Daoy (cell line): ENCODE measurements around the gene EIF6. TPM values are rescaled to one million over a fixed set of nuclear protein-coding genes. Genes with fewer than 3 reads are reported as not detected.

Experiments
- DNase-seq: peaks from one replicate; pipeline ENCODE4 v3.0.0-alpha.2; 2015; ENCODE audit warnings: low read depth
- total RNA-seq: library from RNA; depleted of rRNA; stranded (reverse); fragments of >200 nt; shearing (Covaris generic); gene quantifications from 2 replicates; pipeline ENCODE4 v1.2.3, GENCODE V29; 2014

Gene EIF6
- total RNA-seq, 1 experiment from 2014 or later = 384 TPM

DNA sequence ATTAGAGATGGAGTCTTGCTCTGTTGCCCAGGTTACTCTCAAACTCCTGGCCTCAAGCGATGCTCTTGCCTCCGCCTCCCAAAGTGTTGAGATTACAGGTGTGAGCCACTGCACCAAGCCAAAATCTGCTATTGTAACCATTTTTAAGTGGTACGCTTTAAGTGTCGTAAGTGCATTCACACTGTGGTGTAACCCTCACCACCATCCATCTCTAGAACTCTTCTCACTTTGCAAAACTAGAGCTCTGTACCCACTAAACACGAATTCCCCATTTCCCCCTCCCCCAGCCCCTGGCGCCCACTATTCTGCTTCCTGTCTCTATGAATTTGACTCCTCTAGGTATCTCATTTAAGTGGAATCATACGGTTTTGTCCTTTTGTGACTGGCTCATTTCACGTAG is 10.5 kb upstream of the EIF6 start:
- no peak for DNase-seq

DNA sequence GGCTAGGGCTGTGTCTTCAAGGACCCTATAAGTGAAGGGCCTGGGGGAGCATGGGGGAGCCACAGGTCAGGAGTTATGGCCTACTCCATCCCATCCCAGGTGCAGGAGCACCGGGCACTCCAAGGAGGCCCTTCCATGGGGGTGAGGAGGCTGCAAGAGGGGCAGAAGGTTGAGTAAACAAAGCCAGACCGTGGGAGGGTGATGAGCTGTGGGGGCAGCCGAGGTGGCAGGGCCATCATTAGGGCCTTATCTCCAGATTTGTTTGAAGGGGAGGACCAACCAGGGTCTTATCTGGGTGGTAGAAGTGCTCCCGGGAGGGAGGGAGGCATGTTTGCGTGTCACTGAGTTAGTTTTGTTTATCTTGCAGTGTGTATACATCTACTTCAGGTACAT is 9.7 kb upstream of the EIF6 start:
- DNase-seq = no peak

DNA sequence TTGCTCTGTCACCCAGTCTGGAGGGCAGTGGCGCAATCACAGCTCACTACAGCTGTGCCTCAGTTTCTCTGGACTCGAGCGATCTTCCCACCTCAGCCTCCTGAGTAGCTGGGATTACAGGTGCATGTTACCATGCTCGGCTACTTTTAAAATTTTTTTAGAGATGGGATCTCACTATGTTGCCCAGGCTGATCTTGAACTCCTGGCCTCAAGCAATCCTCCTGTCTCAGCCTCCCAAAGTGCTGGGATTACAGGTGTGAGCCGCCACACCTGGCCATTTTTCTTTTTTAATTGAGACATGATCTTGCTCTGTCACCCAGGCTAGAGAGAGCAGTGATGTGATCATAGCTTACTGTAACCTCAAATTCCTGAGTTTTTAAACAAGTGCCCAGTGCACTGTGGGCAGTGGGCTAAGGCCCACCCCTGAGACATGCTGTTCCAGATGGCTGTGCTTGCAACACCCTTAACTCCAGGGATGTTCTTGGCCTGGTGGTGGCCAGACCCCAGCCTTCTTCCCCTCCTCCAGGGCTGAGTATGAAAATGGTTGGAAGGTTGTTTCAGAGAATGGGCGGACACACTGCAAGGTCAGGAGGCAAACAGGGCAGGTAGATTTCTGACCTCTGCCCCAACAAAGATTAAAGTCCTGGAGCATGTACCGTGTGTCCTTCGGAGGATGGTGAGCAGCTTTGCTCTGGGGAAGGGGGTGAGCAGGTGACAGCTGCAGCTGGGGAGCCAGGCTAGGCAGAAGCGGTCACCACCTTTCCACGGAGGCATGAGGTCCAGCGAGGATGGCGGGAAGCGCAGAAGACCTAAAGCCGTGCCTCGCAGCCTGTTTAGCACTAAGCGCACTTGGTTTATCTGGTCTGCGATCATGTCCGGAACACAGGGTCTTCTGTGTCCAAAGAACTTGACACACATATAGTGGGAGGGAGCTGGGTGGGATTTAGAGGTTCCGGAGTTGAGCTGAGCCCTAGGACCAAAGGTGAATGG is 9.0 kb upstream of the EIF6 start:
- DNase-seq = no peak

DNA sequence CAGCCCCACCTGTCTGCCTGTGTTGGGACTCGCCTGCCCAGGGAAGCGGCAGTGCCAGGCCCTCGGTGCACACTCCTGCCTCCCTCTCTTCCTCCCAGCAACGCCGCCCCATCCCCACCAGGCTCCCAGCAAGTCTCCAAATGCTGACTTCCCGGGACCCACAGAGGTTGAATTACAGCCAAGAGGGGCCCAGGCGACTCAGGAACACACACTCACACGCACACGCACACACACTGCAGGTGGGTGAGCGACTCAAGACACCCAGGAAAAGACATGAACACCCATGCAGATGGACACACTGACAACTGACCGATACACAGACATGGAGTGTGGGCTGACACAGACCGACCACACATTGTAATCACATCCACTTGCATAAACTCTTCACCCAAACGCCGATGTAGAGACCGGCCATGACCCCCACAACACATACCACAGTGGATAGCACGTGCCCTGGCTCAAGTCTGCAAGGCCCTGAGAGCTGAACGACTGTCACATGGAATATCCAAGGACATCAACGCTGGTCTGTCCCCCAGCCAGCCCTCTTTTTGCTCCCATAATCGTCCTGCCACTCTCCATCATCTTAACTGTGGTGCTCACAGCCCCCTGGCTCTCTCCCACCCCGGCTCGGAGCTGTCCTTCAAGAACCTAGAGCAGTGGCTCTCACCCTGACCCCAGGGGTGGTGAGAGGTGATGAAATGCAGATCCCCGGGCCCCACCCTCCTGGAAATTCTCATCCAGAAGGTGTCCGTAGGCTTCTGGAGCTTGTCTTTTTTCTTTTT is 8.1 kb upstream of the EIF6 start:
- no peak for DNase-seq

DNA sequence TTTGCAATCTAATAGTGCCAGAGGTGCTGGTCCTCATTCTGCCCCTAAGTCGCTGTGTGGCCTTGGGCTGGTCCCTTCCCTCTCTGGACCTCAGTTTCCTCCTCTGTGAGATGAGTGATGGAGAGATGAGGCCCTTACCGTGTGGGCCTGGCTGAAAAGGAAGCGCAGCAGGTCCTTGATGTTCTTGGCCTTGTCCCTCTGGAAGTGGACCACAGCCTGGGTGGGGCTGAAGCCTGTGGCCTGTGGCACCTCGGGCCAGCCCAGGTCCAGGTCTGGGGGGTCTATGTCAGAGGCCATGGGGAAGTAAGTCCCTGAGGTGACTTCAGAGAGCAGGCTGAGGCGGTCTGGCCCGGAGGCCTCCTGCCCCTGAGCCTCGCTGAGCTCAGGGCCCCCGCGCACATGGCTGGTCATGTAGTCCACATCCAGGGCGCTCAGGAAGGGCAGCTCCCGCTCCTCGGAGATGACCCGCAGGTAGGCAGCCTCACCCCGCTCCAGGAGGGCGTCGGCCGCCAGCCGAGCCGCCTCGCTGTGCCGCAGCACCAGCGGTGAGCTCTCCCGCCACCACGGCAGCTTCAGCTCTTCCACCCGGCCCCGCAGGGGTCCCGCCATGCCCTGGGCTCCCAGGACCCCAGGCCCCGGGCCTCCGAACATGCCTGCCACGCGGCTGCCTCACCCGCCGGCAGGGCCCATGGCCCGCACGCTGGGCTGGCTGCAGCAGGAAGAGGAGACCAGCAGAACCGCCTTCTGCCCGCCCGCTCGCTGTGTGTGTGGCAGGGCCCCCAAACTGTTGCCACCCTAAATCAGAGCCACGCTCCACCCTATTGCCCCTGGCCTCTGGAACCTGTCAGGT is 7.3 kb upstream of the EIF6 start, which contains the start of gene FAM83C:
FAM83C (minus strand) TSS at position 772 of the 850 bp plus-strand sequence; CDS start at position 651, 121 bp downstream.
- no peak for DNase-seq

DNA sequence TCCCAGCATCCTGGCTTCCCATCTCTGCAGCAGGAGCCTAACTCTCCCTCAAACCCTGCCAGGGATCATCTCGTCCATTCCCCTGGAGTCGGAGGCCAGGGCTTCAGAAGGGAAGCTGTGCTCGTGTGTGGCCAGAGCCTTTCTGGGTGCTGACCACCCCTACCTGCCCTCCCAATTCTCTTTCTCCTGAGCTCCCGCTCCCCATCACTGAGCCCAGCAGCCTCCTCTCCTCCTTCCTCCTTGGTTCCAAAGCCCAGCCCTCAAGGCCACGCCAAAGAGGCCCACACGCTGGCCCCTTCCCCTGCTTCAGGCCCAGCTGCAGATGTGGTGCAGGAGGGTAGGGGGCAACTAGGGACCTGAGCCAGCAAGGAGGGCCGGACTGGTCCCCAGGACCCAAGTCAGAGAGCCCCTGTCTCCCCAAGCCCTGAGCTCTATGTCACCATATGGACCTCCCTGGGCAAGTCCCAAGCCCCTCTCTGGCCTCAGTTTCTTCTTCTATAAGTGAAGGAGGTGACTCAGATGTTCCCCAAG is 6.4 kb upstream of the EIF6 start:
- no peak for DNase-seq

DNA sequence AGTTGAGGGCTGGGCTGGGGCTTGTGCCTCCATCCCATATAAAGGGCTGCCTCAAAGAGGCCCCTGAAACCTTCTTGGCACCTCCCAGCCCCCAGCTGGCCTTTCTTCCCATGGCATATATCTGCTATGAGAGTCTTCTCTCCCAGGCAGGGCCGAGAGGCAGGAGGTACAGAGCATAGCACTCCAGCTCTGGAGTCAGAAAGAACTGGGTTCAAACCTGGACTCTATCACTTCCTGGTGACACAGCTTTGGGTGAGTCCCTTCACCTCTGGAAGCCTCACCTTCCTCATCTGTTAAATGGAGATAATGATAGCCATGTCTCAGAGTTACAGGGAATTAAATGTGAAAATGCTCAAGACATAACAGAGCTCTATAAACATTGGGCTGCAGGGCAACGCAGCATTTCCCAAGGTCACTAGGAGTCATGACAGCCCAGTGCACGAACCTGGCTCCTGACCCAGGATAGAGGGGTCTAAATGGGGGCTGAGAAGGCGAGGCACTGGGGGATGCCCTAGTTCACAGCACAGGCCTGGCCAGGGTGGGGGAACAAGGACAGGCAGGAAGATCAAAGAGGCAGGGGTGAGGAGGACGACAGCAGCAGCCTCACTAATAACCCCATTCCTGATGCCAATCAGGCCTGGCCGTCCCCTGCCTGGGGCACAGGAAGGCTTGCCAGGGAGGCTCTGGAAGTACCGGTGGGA is 5.8 kb upstream of the EIF6 start:
- DNase-seq = no peak

DNA sequence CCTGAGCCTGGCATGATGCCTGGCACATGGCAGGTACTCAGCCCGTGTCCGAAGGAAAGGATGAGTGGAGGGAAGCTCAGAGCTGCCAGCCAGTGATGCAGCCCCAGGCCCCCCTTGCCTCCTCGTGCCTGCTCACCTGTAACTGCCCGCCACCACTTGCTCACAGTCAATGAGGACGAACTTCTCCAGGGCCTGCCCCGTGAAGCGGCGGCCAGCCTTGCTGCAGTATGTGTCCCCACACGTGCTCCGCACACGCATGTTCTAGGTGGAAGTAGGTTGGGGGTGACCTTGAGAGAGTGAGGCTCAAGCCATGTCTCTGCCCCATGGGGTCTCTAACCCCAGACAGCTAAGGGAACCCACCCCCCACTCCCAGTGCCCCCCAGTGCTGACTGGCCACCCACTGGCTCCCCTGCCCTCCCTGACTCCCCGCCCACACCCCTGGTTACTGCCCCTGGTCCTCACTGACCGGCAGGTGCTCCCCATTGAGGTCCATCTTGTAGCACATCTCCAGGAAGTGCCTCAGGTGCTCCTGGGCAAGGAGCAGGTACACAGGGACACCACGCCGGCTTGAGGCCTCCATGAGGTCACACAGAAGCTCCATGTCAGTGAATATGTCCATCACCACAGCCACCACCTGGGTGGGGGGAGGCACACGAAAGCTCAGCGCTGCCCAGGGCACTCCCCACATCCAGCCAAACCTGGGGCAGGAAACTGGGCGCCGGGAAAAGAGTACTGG is 3.9 kb upstream of the EIF6 start:
- no peak for DNase-seq

DNA sequence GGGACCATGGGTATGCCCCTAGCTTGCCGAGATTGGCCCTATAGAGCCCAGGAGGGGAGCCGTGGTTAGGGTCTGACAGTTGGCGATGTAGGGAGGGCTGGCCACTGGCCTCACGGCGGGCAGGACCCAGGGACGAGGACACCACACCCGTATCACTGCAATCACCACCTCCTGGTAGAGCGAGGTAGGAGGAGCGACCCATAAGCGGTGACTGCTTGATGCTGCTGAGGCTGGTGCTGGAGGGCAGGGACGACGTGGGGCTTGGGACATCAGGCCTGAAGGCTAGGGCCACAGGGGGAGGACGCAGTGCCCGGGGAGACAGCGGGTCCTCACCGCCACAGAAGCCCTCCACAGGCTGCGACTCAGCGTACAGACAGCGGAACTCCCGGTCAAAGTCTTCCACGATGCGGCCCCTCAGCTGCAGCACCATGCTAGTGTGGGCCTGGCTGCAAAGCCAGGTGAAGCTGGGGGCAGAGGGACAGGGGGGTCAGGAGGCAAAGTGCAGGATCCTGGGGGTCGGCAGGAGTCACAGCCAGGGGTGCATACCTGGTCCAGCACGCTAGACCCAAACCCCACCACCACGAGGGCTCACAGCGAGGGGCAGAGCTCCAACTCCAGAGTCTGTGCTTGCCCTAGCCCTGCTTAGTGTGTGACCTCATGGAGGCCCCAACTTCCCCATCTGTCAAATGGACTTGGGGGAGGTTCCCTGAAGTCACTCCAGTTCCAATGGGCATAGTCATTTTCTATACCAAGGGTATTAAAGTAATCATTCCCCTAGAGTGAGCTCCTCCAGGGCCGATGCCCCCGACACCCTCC is 3.1 kb upstream of the EIF6 start:
- no peak for DNase-seq

DNA sequence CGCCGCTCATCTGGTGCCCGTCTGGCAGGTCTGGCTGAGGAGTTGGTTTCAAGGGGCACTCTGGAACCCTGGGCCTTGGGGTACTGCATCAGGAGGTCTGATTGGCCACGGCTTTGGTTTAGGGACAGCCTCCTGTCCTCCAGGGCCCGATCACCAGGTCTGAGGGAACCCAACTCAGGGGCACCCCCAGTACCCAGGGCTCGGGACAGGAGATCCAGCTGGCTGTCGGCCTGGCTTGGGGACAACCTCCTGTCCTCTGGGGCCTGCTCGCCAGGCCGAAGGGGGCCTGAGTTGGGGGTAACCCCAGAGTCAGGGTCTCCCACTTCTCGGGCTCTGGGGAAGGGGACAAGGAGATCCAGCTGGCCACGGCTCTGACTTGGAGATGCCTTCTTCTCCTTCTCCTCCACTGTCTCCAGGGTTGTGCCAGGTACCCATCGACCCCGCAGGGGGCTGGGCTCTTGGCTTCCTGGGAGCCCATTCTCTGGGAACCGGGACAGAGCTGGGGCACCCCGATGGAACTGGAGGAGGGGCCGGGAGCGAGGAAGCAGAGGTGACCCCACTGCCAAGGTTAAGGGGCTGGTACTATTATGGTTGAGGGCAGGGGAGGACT is 2.4 kb upstream of the EIF6 start:
- DNase-seq = no peak

DNA sequence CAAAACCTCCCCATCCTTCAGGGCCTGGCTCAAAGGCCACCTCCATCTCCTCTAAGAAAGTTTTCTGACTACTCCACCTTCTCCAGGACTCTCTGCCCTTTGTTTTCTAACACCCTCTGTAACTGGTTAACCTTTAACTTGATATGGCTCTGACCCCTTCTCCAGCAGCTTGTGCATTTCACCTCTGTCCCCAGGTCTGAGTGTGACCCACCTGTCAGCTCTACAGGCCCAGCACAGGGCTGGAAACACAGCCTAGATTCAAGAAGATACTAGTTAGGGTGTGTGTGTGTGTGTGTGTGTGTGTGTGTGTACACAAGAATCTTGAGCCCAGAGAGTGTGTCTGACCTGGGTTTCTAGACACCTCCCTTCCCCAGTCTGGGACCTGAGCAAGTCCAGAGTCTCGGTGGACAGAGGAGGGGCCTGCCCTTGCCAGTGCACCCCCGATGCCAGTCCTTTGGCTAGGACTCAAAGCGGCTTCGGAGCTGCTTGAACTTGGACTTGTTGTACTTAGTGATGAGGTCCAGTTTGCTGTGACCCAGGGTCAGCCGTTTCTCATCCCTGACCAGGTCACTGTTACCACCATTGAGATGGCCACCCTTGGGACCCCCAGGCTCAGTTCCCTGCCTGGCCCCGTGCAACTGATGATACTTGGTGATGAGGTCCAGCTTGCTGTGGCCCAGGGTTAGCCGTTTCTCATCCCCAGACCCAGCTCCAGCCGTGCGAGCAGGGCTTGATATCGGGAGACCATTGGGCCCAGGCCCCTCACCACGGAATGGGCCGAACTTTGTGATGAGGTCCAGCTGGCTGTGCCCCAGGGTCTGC is 1.7 kb upstream of the EIF6 start:
- DNase-seq = no peak

DNA sequence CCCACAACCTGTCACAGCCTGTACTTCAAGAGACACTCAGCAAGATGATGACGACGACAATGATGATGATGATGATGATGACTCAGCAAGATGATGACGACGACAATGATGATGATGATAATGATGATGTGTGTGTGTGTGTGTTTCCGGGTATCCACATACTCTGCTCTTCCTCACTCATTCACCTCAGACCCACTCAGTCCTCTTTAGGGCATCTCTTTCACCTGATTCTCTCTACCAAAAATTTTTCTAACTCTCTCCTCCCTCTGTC is 1.2 kb upstream of the EIF6 start:
- no peak for DNase-seq

DNA sequence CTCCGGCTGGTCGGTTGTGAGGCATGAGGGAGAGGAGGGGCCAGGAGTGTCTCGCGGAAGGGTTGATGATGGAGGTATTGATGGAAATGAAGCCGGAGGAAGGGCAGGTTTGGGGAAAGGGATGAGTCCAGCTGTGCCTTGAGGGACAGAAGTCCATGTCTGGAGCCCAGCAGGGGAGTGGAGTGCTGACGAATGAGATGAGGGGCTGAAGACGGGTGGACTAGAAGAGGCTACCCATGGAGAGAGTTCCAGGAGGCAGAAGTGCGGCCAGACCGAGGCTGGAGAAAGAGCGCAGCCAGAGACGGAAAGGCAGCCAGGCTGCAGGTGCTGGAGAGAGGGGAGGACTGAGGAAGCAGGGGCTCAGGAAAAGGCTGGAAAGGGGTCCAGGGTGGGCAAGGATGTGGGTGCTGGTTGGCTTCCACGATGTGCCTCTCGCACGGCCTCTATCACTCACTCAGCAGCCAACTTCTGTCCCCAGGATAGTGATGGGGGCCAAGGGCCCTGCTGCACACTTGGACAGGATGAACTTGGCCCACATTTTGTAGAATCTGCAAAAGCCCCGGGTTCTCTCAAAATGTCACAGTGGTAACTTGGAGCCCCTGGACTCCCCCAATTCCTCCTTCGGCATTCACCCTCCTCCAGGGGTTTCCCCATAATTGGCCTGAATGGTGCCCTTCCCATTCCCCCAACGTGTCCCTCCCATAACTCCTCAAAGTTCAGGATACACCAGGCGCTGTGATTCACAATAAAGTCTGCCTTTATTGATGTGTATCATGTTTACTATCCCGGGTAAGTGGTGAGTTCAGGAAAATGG is 627 bp upstream of the EIF6 start:
- DNase-seq = no peak

DNA sequence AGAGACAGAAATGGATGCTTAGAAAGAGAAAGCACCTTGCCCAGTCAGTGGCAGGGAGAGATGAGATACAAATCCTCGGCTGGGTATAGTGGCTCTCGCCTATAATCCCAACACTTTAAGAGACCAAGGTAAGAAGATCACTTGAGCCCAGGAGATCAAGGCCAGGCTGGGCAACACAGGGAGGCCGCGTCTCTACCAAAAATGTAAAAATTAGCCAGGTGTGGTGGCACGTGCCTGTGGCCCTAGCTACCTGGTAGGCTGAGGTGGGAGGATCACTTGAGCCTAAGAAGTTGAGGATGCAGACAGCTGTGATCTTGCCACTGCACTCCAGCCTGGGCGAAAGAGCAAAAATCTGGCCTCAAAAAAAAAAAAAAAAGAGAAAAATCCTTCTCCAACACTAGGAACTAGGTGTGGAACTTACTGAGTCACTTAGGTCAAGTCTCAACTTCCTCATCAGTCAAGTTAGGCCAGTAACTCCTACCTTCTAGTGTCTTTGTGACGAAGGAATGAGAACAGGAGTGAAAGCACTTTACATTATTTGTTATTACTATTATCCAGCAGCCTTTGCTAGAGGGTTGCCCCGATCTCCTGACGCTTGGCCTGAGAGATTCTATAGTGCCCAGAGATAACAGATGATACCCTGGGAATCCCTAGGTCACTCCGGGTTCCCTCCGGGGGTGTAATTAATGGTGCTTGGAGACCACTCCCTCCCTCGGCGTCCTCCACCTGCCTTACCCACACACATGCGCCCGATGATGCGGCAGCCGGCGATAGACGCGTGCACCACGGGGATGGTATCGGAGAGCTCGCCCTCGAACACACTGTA is 918 bp downstream of the EIF6 start:
- no peak for DNase-seq

DNA sequence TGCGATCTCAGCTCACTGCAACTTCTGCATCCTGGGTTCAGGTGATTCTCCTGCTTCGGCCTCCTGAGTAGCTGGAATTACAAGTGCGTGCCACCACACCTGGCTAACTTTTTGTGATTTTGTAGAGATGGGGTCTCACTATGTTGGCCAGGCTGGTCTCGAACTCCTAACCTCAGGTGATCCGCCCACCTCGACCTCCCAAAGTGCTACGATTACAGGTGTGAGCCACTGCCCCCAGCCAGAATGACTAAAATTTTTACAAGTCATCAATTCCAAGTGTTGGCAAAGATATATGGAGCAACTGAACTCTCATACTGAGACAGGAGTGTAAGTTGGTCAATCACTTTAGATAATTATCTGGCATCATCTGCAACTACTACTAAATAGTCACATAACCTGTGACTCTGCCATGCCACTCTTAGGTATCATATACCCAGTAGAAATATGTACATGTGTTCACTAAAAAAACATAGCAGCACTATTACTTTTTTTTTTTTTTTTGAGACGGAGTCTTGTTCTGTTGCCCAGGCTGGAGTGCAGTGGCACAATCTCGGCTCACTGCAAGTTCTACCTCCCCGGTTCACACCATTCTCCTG is 3.0 kb downstream of the EIF6 start:
- no peak for DNase-seq

DNA sequence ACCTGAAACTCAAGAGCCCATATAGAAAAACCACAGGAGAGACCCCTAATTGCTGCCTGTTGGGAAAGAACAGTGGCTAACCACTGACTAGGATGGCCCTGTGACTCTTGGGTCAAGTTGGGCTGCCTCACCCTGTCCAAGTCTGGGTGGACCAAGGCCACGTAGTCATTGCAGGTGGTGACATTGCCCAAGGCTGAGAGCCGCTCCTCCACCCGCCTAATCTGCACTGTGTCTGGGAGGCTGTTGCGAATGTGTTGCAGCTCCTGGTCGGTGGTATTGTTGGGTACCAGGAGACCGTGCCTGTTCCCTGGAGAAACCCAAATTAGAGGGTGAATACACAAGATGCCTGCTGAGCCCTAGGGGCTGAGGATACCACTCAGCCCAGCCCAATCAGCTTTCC is 4.0 kb downstream of the EIF6 start:
- DNase-seq = no peak
